HG03064 (cell line): Measurements from ENCODE around the gene PRDM5.

Experiments used
- ATAC-seq: cut with Tn5 transposase; IDR thresholded peaks from one replicate; pipeline ENCODE4 v1.9.1; 2021; ENCODE audit warnings: low read depth; ENCODE audit not compliant: unreplicated experiment

PRDM5 gene

GRCh38 chr4:120861852-120862251, 60.7 kb downstream of the PRDM5 start:
- no peak for ATAC-seq

- ATAC-seq = no peak
These were observed 63.8 kb downstream of the PRDM5 start for GRCh38 chr4:120858776-120859175.

- no peak for ATAC-seq
These were observed 65.2 kb downstream of the PRDM5 start for GRCh38 chr4:120857312-120857711.

- ATAC-seq = no peak
These were observed 66.2 kb downstream of the PRDM5 start for GRCh38 chr4:120856294-120856693.

- peak; percentile 97 for ATAC-seq
These were observed 67.1 kb downstream of the PRDM5 start for GRCh38 chr4:120855307-120856001.

- no peak for ATAC-seq
These were observed 69.2 kb downstream of the PRDM5 start for GRCh38 chr4:120853161-120853935.

- ATAC-seq = no peak
These were observed 72.4 kb downstream of the PRDM5 start for GRCh38 chr4:120850018-120850599.

GRCh38 chr4:120847019-120847582, 75.4 kb downstream of the PRDM5 start:
- ATAC-seq = no peak

GRCh38 chr4:120844528-120844921, 78.0 kb downstream of the PRDM5 start:
- ATAC-seq = peak; percentile 80

- ATAC-seq = no peak
These were observed 78.5 kb downstream of the PRDM5 start for GRCh38 chr4:120843849-120844527.

GRCh38 chr4:120842031-120842430, 80.5 kb downstream of the PRDM5 start:
- ATAC-seq = no peak

GRCh38 chr4:120841580-120841979, 80.9 kb downstream of the PRDM5 start:
- no peak for ATAC-seq

GRCh38 chr4:120839974-120840751, 82.4 kb downstream of the PRDM5 start:
- no peak for ATAC-seq

- no peak for ATAC-seq
These were observed 83.1 kb downstream of the PRDM5 start for GRCh38 chr4:120839334-120839973.

GRCh38 chr4:120838784-120839183, 83.7 kb downstream of the PRDM5 start:
- no peak for ATAC-seq

GRCh38 chr4:120837656-120838055, 84.9 kb downstream of the PRDM5 start:
- ATAC-seq = no peak

GRCh38 chr4:120835342-120835741, 87.2 kb downstream of the PRDM5 start:
- ATAC-seq = no peak

GRCh38 chr4:120830204-120830603, 92.3 kb downstream of the PRDM5 start:
- no peak for ATAC-seq

- no peak for ATAC-seq
These were observed 93.3 kb downstream of the PRDM5 start for GRCh38 chr4:120829113-120829831.
